T-helper 1 cell treated with Interleukin-12 subunit alpha and Interleukin-12 subunit beta and Interleukin-4 antibody, amounts not matched to agents 30 μg/mL and 1 μg/mL, for 36 hours (primary cell): Measurements from ENCODE around the gene PRKAB2.
"Not testable (repeated sequence)": the region's sequence is repeated elsewhere in the genome, so short reads cannot be mapped to it uniquely, and the experiment has no call there.

Experiments used
- H3K27ac Mint-ChIP-seq: one replicate; pipeline ENCODE4 v1.8.0; 2021; ENCODE audit warnings: mild to moderate bottlenecking, mixed read lengths
- H3K27me3 Mint-ChIP-seq: one replicate; pipeline ENCODE4 v1.8.0; 2021; ENCODE audit warnings: low read depth, mixed read lengths
- H3K36me3 Mint-ChIP-seq: one replicate; pipeline ENCODE4 v1.8.0; 2021; ENCODE audit warnings: low read depth, mixed read lengths
- H3K4me1 Mint-ChIP-seq: one replicate; pipeline ENCODE4 v1.8.0; 2021; ENCODE audit warnings: low read depth, mixed read lengths
- H3K4me3 Mint-ChIP-seq: one replicate; pipeline ENCODE4 v1.8.0; 2021; ENCODE audit warnings: mild to moderate bottlenecking, moderate library complexity, mixed read lengths
- H3K9me3 Mint-ChIP-seq: one replicate; pipeline ENCODE4 v1.8.0; 2021; ENCODE audit warnings: mixed read lengths

Gene PRKAB2

DNA sequence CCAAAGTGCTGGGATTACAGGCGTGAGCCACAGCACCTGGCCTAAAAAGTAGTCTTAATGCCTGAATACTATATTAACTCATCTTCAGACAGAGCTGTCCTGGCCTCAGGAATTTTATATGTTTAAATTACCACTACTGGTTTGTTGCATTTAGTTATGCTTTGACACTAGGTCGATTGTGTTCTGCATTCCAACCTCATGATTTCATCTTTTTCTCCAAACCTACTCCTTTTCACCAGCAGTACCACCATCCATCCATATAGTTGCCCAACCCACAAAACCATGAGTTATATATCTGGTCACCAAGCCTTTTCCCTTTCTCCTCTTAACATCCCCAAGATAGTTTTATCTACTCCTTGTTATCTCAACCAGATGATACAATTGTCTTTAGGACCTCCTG is 30.3 kb upstream of the PRKAB2 start:
- Mint-ChIP-seq H3K9me3 (no peaks in the 10 kb centered on the region), H3K36me3 (no peaks in the 10 kb centered on the region), H3K4me3 (no peak overlapping the region), H3K27me3 (no peaks in the 10 kb centered on the region), H3K27ac (no peak overlapping the region), H3K4me1 (peaks cover 4% of the 10 kb centered on the region)

DNA sequence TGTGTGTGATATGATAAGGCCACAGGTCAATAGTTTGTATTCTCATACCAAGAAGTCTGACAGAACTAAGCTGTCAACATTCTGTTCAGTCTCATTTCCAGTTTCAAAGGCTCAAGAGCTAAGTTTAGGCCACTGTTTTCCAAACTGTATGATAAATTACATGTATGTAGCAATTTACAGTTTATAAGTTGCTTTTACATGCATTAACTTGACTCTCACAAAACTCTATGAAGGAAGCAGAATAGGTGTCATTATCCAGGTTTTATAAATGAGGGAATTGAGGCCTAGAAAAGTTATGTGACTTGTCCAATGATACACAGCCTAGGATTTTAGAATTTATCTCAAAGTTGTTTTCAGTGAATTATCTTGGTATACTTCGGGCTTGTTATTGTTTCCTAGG is 29.5 kb upstream of the PRKAB2 start:
- Mint-ChIP-seq H3K9me3 (no peaks in the 10 kb centered on the region), H3K27me3 (no peaks in the 10 kb centered on the region), H3K36me3 (no peaks in the 10 kb centered on the region), H3K27ac (no peak overlapping the region), H3K4me3 (no peak overlapping the region), H3K4me1 (peaks cover 7% of the 10 kb centered on the region)

DNA sequence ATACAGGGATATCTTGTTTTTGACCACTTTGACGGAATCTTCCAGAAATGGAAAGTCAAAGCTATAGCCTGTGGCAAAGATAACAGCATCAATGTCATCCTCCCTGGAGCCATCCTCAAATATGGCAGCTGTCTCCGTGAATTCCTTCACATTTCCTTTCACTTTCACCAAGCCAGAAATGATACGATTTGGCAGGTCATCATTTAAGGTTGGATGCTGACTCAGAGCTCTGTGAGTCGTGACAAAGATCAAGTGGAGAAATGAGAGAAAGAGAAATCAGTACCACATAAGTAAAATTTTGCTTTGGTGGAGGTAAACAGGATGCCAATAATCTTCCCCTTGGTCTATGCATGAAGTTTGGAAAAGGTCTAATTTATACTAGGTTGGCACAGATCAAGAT is 29.0 kb upstream of the PRKAB2 start:
- Mint-ChIP-seq H3K27ac (no peak overlapping the region), H3K36me3 (no peaks in the 10 kb centered on the region)

DNA sequence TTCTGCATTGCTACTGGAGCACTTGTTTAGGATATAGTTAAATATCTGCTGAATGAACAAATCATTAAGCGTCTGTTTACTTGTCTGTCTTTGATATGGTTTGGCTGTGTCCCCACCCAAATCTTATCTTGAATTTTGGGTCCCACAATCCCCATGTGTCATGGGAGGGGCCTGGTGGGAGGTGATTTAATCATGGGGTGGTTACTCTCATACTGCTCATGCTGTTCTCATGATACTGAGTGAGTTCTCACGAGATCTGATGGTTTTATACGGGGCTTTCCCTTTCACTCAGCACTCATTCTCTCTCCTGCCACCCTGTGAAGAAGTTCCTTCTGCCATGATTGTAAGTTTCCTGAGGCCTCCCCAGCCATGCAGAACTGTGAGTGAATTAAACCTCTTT is 25.1 kb upstream of the PRKAB2 start:
- H3K4me3 Mint-ChIP-seq, H3K9me3 Mint-ChIP-seq, H3K36me3 Mint-ChIP-seq, H3K4me1 Mint-ChIP-seq, H3K27ac Mint-ChIP-seq, H3K27me3 Mint-ChIP-seq: not testable (repeated sequence)

More for the DNA sequence above, 29.0 kb upstream of the PRKAB2 start:
- Mint-ChIP-seq H3K4me3 (no peak overlapping the region), H3K27me3 (no peaks in the 10 kb centered on the region), H3K9me3 (no peaks in the 10 kb centered on the region), H3K4me1 (peaks cover 8% of the 10 kb centered on the region)

DNA sequence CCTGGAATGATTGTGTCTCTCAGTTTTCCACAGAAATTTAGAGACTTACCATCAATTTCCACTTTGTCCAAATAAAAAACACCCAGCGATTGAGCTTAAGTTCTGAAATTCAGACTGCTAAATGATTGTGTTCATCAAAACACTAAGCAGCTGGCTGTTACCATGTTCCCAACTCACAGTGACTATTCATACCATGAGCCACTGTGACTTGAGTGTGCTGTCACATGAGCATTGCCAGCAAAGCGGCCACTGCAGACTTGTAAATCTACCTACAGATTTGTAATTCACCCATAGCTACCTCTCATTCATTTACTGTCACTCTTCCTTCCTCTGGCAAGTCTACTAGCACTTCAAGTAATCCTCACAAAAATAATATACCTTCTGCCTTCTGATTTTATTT is 17.2 kb upstream of the PRKAB2 start:
- H3K27ac Mint-ChIP-seq = no peak overlapping the region
- no peak overlapping the region for H3K4me3 Mint-ChIP-seq
- no peaks in the 10 kb centered on the region for H3K4me1 Mint-ChIP-seq
- H3K9me3 Mint-ChIP-seq = no peaks in the 10 kb centered on the region
- H3K27me3 Mint-ChIP-seq = peaks cover 9% of the 10 kb centered on the region
- no peaks in the 10 kb centered on the region for H3K36me3 Mint-ChIP-seq

DNA sequence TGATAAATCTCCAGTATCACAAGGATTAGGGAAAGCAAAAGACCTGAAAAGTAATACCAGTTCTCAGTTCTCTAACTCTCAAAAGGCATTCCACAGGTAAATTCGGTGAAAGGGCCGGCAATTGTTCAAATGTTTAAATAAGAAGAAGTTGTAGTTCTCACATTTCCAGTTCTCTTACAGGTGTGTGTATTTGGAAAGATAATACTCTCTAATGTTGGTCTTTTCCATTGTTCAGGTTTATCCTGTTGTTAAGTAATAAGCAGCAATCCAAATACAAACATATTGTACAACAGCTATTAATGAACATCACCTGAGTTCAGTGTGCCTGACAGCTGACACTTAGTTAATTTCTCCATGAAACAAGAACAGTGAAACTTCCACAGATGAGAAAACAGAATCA is 13.2 kb upstream of the PRKAB2 start:
- Mint-ChIP-seq H3K27ac (no peak overlapping the region), H3K27me3 (peaks cover 9% of the 10 kb centered on the region), H3K9me3 (no peaks in the 10 kb centered on the region), H3K4me1 (no peaks in the 10 kb centered on the region), H3K4me3 (no peak overlapping the region), H3K36me3 (no peaks in the 10 kb centered on the region)

DNA sequence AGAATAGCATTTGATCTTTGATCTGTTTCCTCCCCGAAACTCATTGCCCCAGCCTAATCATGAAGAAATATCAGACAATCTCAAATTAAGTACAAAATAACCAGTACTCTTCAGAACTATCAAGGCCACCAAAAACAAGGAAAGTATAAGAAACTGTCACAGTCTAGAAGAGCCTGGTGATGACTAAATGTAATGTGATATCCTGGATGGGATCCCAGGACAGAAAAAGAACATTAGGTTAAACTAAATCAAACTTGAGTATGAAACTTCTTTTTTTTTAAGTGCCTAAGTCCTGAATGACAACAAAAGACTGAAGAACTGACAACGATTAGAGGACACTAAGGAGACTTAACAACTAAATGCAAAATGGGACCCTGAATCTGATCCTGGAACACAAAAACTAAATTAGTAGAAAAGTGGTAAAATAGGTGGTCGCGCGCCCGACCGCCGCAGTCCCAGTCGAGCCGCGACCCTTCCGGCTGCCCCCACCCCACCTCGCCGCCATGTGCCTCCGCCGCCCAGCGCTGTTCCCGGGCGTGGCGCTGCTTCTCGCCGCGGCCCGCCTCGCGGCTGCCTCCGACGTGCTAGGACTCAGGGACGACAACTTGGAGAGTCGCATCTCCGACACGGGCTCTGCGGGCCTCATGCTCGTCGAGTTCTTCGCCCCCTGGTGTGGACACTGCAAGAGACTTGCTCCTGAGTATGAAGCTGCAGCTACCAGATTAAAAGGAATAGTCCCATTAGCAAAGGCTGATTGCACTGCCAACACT is 5.5 kb upstream of the PRKAB2 start:
- no peaks in the 10 kb centered on the region for H3K9me3 Mint-ChIP-seq
- peaks cover 10% of the 10 kb centered on the region for H3K4me1 Mint-ChIP-seq
- no peak overlapping the region for H3K4me3 Mint-ChIP-seq
- no peak overlapping the region for H3K27ac Mint-ChIP-seq
- H3K36me3 Mint-ChIP-seq = peaks cover 12% of the 10 kb centered on the region
- H3K27me3 Mint-ChIP-seq = peaks cover 35% of the 10 kb centered on the region

DNA sequence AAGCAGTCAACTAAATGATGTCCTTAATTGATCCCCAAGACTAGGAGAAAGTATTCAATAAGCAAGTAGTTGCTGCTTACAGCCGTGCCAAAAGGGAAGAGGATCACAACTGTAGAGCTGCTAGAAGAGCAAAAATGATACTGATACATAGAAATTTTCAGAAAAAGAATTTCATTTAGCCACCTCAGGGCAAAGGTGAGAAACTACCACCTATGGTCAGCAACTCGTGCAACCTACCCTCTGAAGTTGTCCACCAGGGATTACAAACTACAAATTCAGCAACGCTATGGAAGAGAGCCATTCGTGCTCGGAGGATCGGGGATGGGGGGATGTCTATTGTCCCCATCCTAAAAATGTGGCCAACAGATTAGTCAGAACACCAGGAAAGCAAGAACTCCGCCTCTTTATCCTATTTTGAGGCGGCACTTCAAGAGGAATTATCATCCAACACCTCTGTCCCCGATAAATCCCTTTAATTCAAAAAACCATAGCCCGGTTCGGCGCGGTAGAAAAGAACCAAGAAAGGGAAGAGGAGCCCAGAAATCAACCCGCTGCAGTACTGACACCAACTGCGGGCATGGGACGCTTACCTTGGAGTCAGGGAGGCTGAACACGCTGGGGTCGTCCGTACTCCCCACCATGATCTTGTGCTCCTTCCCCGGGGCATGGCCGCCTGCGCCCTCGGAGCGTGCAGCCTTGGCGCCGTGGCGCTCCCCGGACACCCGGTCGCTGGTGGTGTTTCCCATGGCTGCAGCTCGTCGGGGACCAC is 687 bp downstream of the PRKAB2 start:
- peaks cover 25% of the 10 kb centered on the region for H3K4me1 Mint-ChIP-seq
- peak overlapping the region; percentile 27 for H3K27ac Mint-ChIP-seq
- H3K4me3 Mint-ChIP-seq = peak overlapping the region; percentile 85
- H3K9me3 Mint-ChIP-seq = no peaks in the 10 kb centered on the region
- H3K27me3 Mint-ChIP-seq = peaks cover 8% of the 10 kb centered on the region
- H3K36me3 Mint-ChIP-seq = peaks cover 9% of the 10 kb centered on the region

DNA sequence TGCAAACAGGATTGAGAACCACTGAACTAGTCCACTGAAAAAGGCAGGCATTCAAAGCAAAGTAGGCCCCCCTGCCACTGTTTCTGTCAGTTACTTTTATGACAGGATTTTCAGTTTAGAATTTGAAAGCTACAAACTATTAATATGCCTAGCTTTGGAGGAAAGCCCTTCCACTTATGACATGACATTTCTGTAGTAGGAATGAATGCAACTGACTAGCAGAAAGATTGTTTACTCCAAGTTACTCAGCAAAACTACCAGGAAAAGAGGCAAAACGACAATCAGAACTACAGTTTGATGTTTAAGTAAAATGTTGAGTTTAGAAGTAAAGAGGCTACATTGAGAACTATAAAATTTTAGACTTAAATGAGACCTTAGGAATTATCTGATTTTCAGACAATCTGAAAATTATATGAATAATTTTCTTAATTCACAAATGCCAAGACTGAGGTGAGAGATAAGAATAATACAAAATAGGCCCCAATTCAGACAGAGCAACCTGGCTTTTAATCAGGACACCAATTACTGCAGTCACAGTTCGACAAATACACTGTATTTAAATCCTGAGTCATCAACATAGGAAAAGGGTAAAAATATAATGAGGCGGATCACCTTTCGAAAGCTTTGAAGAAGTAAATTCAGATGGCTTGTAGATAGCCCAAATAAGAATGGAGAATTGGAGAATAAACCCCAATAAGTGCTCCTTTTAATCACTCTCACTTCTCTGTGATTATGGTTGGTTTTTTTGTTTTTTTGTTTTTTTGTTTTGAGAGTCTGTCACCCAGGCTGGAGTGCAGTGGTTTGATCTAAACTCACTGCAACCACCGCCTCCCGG is 2.2 kb downstream of the PRKAB2 start:
- Mint-ChIP-seq H3K4me1 (peaks cover 25% of the 10 kb centered on the region), H3K9me3 (no peaks in the 10 kb centered on the region), H3K27me3 (peaks cover 4% of the 10 kb centered on the region), H3K4me3 (peak overlapping the region; percentile 85), H3K27ac (no peak overlapping the region), H3K36me3 (peaks cover 11% of the 10 kb centered on the region)

DNA sequence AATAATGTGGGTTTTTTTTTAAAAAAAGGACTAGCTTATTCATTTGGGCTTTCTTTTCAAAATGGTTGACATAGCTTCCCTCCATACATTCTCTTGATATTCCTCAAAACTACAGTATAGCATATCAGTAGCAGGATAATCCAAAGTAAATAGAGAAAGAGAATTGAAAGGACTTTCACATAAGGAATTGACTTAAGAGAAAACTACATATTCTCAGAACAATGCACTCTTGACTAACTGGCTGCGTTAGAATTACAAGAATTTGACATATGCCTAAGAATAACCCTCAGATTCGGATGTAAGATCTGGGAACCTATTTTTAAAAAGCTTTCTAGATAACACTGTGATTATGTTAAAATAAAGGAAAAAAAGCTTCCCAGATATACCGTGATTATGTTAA is 3.1 kb downstream of the PRKAB2 start:
- Mint-ChIP-seq H3K27ac (no peak overlapping the region), H3K4me1 (peaks cover 24% of the 10 kb centered on the region), H3K9me3 (no peaks in the 10 kb centered on the region), H3K4me3 (no peak overlapping the region), H3K36me3 (peaks cover 8% of the 10 kb centered on the region), H3K27me3 (peaks cover 3% of the 10 kb centered on the region)

DNA sequence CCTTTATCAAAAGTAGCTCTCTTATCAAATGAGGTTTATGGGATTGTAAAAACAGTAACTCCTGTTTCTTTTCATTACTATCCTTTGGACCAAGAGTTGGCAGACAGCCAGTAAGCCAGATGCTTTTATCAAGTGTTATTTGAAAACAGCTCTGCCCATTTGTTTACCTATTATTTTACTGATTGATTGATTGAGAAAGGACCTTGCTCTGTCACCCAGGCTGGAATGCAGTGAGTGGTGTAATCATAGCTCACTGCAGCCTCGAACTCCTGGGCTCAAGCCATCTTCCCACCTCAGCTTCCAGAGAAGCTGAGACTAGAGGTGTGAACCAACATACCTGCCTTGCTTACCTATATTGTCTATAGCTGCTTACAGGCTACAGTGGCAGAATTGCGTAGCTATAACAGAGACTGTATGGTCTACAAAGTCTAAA is 3.6 kb downstream of the PRKAB2 start:
- Mint-ChIP-seq H3K4me1 (peaks cover 22% of the 10 kb centered on the region), H3K27me3 (no peaks in the 10 kb centered on the region), H3K9me3 (no peaks in the 10 kb centered on the region), H3K4me3 (no peak overlapping the region), H3K36me3 (peaks cover 6% of the 10 kb centered on the region), H3K27ac (no peak overlapping the region)

DNA sequence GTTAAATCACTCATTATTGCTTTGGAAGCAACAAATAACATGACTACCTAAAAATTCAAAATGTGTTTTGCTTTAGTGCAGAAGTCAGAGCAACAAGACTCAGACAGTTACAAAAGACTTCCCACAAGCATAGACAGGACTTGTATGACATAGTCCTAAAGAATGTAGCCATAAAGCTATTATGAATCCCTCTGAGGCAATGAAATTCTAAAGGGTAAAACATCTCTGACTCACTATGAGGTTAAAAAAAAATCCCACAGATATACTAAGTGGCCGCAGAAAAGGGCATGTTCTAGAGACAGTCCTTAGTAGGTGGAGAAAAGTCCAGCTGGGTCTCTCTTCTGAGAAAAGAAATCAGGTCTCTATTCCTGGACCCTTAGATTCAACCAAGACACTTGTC is 4.9 kb downstream of the PRKAB2 start:
- H3K9me3 Mint-ChIP-seq = no peaks in the 10 kb centered on the region
- H3K27ac Mint-ChIP-seq = no peak overlapping the region
- peaks cover 12% of the 10 kb centered on the region for H3K4me1 Mint-ChIP-seq
- H3K36me3 Mint-ChIP-seq = peaks cover 6% of the 10 kb centered on the region
- H3K27me3 Mint-ChIP-seq = no peaks in the 10 kb centered on the region
- no peak overlapping the region for H3K4me3 Mint-ChIP-seq

DNA sequence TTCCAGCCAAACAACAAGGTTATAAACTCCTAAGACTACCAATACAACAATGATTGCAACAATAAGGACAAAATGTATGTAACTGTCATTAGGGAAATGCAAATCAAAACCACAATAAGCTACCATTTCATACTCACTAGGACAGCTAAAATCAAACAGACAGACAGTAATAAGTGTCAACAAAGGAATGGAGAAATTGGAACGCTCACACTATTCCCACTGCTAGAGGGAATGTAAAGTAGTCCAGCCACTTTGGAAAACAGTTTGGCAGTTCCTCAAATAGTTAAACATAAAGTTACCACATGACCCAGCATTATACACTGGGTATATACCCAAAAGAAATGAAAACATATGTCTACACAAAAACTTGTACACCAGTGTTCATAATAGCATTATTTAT is 9.3 kb downstream of the PRKAB2 start:
- Mint-ChIP-seq H3K9me3 (no peaks in the 10 kb centered on the region), H3K27me3 (no peaks in the 10 kb centered on the region), H3K4me3 (no peak overlapping the region), H3K27ac (no peak overlapping the region), H3K36me3 (peaks cover 26% of the 10 kb centered on the region), H3K4me1 (no peaks in the 10 kb centered on the region)

DNA sequence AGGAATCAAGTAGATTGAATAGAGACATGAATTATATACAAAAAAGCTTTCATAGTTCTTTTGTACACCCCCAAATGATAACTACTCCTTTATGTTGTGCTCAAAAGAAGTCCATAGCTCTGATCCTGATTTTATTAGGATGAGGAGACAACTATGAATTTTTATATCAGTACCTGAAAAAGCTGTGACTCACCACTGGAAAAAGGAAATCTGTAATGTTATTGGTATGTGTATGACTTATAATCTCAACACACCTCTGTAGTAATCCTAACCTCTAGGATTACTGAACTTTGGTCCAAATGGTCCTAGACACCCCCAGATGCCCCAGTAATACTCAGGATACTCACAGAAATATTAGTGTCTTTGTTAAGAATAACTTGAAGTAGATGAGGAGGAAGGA is 10.2 kb downstream of the PRKAB2 start:
- Mint-ChIP-seq H3K9me3 (no peaks in the 10 kb centered on the region), H3K4me3 (no peak overlapping the region), H3K4me1 (no peaks in the 10 kb centered on the region), H3K36me3 (peaks cover 34% of the 10 kb centered on the region), H3K27me3 (no peaks in the 10 kb centered on the region), H3K27ac (no peak overlapping the region)
